ENCODE measurements around the gene PHF23. TPM values are rescaled to one million over a fixed set of nuclear protein-coding genes. Genes with fewer than 3 reads are reported as not detected.

PHF23 gene
- total RNA-seq, 4 donors from 2014 or later, result 22.1 to 43.8 (median 28.9) TPM

DNA sequence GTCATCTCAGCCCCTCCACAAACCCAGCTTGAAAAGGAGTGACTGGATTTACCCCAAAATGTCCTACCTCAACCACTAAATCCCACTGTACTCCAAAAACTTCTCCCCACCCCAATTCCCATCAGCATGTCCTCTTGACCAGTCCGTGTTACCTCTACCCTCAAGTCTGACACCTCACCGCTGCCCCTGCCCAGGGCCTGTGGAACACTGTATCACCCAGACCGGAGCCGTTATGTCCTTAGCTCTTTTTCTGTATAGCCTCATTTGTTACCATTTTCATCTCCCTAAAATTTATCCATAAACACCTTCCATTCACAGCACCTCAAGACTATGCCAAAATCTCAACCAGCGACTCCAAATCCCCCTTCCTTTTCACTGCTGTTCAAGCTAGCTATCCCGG lies 2.4 kb downstream of the PHF23 start:
- TF ChIP-seq, protein P1, sequence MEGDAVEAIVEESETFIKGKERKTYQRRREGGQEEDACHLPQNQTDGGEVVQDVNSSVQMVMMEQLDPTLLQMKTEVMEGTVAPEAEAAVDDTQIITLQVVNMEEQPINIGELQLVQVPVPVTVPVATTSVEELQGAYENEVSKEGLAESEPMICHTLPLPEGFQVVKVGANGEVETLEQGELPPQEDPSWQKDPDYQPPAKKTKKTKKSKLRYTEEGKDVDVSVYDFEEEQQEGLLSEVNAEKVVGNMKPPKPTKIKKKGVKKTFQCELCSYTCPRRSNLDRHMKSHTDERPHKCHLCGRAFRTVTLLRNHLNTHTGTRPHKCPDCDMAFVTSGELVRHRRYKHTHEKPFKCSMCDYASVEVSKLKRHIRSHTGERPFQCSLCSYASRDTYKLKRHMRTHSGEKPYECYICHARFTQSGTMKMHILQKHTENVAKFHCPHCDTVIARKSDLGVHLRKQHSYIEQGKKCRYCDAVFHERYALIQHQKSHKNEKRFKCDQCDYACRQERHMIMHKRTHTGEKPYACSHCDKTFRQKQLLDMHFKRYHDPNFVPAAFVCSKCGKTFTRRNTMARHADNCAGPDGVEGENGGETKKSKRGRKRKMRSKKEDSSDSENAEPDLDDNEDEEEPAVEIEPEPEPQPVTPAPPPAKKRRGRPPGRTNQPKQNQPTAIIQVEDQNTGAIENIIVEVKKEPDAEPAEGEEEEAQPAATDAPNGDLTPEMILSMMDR (IDR thresholded peaks at IDR 0.05), result no peak
- ATAC-seq (ENCODE audit: low FRiP score), result no peak
- DNase-seq (ENCODE audit: low spot score), result no peak

DNA sequence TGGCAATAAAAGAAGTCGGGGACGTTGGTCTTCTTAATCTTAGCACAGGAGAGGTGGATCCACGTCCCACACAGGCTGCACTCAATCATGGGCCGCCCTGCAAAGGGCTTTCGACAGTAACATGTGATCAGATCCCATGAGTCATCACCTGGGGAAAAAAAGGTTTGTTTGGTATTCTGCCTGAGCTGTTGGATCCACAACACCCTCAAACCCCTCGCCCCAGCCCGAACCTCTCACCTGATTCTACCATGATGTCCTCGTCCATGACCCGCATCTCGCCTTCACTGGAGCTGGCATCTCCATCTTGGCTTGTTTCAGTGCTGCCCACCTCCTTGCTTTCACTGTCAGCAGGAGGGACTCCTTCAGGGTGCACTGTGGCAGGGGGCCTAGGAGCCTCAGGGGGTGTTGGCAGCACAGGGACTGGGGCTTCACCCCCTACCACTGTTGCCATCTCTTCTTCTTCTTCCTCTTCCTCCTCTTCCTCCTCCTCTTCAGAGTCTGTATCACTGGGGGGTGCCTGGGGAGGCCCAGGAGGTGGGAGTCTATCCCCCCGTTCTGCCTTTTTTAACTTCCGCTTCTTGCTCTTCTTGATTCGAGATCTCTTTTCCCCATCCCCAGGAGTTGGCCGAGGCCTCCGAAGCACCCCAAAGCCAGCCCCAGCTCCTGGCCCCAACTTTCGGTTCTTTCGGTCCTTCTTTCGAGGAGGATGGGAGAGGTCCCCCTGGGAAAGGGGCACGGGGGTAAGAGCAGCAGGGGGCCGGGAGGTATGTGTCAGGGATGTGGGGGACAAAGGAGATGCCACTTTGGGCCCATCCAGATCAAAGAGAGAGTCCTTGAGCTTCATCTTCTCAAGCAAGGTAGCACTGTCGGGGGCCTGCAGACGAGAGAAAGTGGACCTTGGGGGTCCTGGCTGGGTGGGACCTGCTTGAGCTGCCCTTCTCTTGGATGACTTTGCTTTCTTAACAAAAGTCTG lies 3.3 kb downstream of the PHF23 start:
- DNase-seq (ENCODE audit: low spot score), result no peak
- no peak for ATAC-seq (ENCODE audit: low FRiP score)
- TF ChIP-seq, protein P1 (IDR thresholded peaks at IDR 0.05), result no peak

DNA sequence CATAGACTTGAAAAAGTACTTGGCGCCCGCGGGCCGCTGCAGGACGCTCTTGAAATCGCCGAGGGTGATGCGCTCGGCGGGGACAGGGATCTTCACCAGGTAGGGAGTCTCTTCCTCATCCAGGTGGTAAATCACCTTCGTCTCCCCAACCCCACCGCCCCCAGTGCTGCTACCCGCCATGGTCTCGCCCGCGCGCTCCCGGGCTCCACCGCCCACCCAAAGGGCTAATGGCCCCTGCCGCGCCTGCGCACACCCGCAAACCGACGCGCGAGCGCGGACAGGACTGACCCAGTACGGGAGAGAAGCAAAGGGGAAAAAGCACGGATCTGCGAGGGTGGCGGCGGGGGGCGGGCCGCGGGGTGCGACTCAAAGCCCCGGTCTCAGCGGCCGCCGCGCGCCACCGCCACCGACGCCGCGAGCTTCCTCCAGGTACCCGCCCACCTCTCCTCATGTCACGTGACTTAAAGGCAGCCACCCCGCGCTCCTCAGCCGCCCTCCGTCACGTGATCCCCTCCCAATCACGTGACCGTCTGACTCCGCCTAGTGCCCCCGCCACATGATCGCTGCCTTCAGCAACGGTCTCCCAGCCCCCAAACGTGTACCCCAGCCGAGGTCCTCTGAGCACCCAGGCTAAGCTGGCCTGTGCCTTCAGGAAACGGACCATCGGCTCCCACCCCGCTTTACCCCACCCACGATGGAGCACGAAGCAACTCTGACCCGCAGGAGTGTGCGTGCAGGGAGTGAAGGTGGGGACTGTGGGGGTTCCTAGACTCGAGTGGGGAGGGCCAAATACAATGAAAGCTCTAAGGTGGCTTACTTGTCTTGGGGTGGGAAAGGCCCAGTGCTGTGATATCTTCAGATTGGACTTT lies 4.9 kb downstream of the PHF23 start, which contains the start of gene DVL2:
Gene DVL2, minus strand, starts transcription at position 435 of the 869 bp plus-strand sequence. Its CDS starts 255 bp downstream, at position 180.
- DNase-seq (ENCODE audit: low spot score) (peak; percentile 94), ATAC-seq (ENCODE audit: low FRiP score) (peak; percentile 50)
- TF ChIP-seq, protein P1 (IDR thresholded peaks at IDR 0.05), result no peak

DNA sequence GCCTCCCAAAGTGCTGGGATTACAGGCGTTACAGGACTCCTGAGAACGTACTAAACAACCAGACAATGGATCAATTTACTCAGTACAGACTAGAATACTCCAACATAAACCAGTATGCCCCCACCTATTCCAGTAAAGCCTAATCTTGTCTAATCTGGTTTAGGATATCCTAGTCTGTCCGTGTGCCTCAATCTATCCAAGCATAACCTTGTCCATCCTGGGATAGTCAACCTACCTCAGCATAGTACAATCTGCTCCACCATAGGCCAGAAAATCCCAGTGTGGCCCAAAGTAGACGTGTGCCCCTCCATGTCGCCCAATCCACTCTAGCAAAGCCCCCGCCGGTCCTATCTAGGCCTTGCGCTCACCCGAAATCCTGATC lies 5.6 kb downstream of the PHF23 start:
- TF ChIP-seq, protein P1 (IDR thresholded peaks at IDR 0.05), result no peak
- no peak for DNase-seq (ENCODE audit: low spot score)
- ATAC-seq (ENCODE audit: low FRiP score), result no peak

DNA sequence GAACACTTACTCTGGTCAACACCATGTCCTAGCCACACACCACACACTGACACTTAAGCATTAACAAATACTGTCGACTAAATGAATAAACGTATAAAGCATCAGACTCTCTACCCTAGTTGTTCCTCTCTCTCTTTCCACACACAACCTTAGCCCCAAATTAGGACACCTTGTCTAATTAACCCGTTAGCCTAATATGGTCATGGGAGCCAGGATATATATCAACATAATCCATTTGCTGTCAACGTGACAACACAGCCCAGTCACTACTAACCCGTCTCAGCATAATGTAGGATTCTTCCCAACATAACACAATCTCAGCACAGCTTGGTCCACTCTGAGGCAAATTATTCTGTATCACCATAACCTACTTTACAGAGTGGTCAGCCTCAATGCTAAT lies 7.1 kb downstream of the PHF23 start:
- TF ChIP-seq, protein P1 (IDR thresholded peaks at IDR 0.05), result no peak
- DNase-seq (ENCODE audit: low spot score) (no peak), ATAC-seq (ENCODE audit: low FRiP score) (no peak)

DNA sequence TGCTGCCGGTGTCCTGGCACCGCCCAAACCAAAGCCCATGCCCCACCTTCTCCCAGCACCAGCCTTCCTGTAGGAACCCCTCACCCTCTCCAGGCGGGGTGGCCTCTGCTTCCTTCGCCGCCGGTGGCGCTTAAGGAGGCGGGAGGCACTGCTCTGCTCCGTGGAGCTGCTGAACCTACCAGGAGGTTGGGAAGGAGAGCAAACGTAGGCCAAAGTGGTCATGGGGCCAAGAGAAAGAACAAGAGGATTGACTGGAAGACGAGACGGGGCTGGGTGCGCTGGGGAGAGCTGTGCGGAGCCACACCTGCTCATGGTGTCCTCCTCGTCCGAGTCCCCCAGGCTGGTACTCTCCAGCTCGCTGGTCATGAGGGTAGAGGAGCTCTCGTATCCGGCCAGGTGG lies 9.8 kb downstream of the PHF23 start:
- TF ChIP-seq, protein P1 (IDR thresholded peaks at IDR 0.05), result no peak
- DNase-seq (ENCODE audit: low spot score), result no peak
- no peak for ATAC-seq (ENCODE audit: low FRiP score)

All from omental fat pad (tissue), 4 donors.